GM19397 (cell line): ENCODE data around the gene RALY.
"Not testable (repeated sequence)": the region's sequence is repeated elsewhere in the genome, so short reads cannot be mapped to it uniquely, and the experiment has no call there.

Source experiments
- ATAC-seq: cut with Tn5 transposase; IDR thresholded peaks from one replicate; pipeline ENCODE4 v1.9.1; 2021; ENCODE audit warnings: mild to moderate bottlenecking, moderate library complexity; ENCODE audit not compliant: unreplicated experiment

RALY gene

DNA sequence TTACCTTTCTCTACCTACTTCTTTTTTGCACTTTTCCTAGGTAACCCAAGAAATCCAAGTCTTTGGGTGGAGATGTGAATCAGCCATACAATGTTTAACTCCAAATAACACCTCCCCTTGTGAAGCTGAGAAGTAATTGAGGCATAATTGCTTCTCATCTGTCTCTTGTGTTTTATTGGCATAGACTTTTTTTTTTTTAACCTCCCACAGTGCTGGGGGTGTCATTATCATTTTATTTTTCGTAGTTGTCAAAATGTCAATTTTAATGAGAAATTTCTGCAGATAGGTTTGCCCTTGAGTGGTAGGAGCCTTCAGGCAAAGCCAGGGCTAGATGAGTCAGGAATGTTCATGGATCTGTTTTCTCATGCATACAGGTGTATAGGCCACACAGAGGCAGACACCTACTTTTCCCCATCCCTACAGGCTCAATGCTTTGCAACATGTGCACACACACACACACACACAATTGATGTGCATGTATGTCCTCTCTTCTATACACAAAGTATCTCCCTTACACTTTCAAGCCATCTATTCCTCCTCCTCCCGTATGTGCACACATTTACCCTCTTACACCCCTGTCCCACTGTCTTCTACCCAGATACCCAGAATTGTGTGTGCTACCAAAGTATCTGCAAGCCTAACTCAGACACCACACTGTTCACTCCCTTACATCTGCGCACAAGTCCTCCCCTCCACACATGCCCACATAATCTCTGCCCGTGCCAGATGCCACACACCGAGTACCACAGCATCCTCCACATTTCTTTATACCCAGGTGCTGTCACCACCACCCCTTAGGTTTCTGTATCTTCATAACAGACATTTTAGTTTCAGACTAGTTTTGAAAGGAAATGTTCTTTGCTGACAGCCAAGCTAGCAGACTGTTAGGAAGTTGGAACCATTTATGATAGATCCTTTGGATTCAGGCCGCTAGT is 22.0 kb downstream of the RALY start:
- ATAC-seq = no peak

- ATAC-seq = no peak
These were observed 23.0 kb downstream of the RALY start for GRCh38 chr20:34016736-34017135.

DNA sequence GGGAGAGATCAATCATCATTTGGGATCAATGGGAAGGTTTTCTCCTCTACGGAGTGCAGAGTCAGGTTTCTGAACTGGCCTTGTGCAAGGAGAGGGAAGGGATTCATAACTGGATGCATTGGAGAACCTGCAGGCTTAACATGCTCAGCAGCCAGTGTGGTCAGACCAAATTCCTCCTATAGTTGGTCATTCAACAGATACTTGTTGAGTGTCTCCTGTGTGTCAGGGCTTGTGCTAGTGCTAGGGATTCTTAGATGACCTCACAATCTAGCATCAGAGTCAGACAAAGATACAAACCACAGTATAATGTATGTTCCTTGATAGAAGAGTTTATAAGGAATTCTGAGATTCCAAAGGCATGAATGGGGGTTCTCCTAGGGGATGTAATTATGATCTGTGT is 23.9 kb downstream of the RALY start:
- ATAC-seq = no peak

- no peak for ATAC-seq
These were observed 24.5 kb downstream of the RALY start for GRCh38 chr20:34018166-34018565.

DNA sequence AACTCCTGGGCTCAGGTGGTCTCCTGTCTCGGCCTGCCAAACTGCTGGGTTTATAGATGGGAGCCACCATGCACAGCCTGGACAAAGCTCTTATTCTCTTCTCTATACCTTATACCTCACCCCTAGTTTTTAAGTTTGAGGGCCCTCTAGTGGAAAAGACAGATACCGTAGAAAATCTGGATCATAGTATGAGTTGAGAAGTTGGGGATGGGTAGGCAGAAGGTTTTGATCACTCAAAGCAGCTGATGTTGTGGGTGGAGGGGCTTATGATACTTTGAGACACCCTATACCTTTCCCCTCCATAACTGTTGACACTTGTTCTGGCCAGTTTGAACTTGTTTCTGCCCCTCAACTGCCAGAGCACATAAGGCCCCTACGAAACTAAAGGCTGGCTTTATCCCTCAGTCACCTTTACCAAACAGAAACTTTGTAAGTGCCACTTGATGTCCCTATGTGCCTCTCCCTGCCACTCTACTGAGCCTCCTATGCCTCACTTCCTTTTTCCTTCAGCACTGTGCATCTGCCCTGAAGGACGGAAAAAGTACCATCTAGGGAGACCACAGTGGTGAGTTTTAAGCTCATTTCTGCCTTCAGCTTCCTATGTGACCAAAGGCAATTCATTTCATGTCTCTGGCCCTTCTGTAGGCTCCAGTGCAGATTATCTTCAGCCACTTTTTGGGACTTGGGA is 28.6 kb downstream of the RALY start:
- no peak for ATAC-seq

GRCh38 chr20:34022839-34023234 is 29.1 kb downstream of the RALY start:
- no peak for ATAC-seq

DNA sequence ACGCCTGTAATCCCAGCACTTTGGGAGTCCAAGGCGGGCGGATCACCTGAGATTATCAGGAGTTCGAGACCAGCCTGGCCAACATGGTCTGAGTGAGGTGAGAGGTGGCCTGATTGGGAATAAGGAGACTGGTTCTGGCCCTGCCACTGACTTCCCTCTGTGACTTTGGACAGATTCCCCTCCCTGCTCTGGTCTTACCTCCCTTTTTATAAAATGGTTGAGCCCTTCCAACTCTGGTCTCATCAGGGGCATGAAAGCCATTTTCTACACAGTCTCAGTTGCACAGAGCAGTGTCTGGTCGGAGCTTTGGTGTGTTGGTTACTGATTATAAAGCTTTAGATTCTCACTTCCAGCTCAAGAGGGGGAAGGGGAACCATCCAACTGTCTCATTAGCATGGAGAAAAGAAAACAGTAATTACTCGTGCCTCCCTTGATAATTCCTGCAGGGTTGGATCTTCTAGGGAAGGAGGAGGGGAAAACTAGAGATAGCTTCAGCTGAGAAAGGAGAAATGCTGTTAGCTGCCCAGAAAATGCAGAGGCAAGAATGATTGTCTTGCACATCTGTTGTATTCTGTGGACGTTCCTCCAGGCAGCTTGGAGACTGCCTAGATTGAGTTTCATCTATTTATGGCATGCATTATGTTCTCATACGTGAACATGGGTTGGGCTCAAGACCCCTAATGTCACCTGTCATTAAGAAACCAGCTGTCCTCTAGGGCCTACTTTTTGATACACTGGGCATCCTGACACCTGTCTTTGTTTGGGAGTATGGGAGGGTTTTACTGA is 30.4 kb downstream of the RALY start:
- no peak for ATAC-seq

GRCh38 chr20:34024723-34025351 is 31.1 kb downstream of the RALY start:
- ATAC-seq = no peak

DNA sequence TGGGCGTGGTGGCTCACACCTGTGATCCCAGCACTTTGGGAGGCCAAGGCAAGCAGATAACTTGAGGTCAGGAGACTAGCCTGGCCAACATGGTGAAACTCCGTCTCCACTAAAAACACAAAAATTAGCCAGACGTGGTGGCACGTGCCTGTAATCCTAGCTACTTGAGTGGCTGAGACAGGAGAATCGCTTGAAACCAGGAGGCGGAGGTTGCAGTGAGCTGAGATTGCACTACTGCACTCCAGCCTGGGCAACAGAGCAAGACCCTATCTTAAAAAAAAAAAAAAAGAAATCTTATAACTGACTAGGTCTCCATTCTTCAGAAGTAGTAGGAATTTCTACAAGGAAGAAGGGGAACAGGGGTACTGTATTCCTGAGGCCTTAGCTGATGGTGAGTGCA is 34.3 kb downstream of the RALY start:
- not testable (repeated sequence) for ATAC-seq

- ATAC-seq = no peak
These were observed 35.7 kb downstream of the RALY start for GRCh38 chr20:34029415-34029814.

- no peak for ATAC-seq
These were observed 36.7 kb downstream of the RALY start for GRCh38 chr20:34030456-34030855.

DNA sequence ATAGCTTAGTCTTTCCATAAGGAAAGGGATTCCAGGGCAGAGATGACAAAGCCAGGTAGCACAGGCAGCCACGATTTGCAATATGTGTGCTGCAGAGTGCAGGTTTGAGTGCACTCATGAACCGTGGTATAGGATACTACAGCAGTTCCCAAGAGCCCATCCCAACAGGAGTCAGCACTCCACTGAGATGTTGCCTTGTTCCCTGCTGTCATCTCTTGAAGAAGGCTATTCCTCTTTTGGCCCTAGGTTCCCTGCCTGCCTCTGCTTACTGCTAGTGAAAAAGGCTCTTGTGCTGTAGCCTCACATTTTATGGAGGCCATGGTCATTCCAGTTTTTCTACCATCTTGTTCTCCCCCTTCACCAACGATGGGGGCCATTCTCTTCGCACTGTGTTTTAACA is 40.2 kb downstream of the RALY start:
- no peak for ATAC-seq

- no peak for ATAC-seq
These were observed 43.4 kb downstream of the RALY start for GRCh38 chr20:34037121-34037520.

- ATAC-seq = no peak
These were observed 44.1 kb downstream of the RALY start for GRCh38 chr20:34037767-34038166.

- no peak for ATAC-seq
These were observed 46.7 kb downstream of the RALY start for GRCh38 chr20:34040300-34040995.

- ATAC-seq = no peak
These were observed 47.5 kb downstream of the RALY start for GRCh38 chr20:34041226-34041625.

DNA sequence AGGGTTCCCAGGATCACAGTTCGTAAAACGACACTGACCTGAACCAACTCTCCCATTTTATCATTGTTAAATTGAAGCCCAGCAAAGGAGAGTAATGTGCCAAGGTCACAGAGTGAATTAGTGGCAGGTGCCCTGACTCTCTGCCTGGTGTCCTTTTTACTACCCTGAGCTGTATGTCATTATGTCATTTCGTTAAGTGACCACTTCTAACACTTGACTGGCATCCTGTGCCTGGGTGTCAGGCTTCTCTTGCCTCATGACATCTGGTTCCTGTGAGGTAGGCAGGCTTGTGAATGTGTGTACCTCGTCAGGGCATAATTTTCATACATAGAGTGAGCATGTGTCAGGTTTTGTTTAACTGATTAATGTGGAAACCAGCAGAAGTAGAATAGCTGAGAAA is 48.6 kb downstream of the RALY start:
- ATAC-seq = no peak

DNA sequence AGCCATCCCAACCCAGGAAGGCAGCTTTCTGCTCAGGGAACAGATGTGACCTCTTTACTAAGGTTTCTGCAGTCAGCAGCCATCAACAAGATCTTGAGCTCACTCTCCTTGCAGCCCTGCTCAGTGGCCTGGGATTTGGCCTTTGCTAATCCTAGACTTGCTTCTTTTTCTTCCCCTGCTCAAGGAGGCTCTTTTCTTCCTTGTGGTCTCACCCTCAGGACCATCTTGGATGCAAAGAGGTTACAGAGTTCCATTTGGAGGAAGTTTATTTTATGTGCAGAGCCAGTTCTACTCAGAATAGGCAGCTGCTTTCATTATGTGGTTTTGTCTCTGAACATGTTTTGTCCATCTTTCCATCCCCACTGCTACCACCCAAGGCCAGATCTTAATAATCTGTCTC is 49.3 kb downstream of the RALY start:
- ATAC-seq = no peak

- ATAC-seq = no peak
These were observed 51.6 kb downstream of the RALY start for GRCh38 chr20:34045294-34045693.

- ATAC-seq = no peak
These were observed 52.4 kb downstream of the RALY start for GRCh38 chr20:34045930-34046725.
